H9 (cell line): ENCODE measurements around the gene SUSD2. TPM values are rescaled to one million over a fixed set of nuclear protein-coding genes. Genes with fewer than 3 reads are reported as not detected.

Experiments used
- DNase-seq: peaks from one replicate; pipeline ENCODE4 v3.0.0-alpha.2; 2017
- H2AFZ ChIP-seq: one replicate; pipeline ENCODE4 v1.6.1; 2013; ENCODE audit warnings: mild to moderate bottlenecking, low read length, control low read depth, moderate library complexity
- H2AK5ac ChIP-seq: 2 replicates; pipeline ENCODE4 v1.6.1; 2013; ENCODE audit warnings: low read length, control low read depth, mixed read lengths; ENCODE audit not compliant: insufficient read length
- H2BK120ac ChIP-seq: one replicate; pipeline ENCODE4 v1.6.1; 2013; ENCODE audit warnings: low read depth, mild to moderate bottlenecking, low read length, control low read depth, inconsistent platforms; ENCODE audit not compliant: poor library complexity, severe bottlenecking
- H2BK12ac ChIP-seq: 2 replicates; pipeline ENCODE4 v1.6.1; 2013; ENCODE audit warnings: low read length, control low read depth, mixed read lengths, low read depth; ENCODE audit not compliant: insufficient read length
- H2BK15ac ChIP-seq: 2 replicates; pipeline ENCODE4 v1.6.1; 2013; ENCODE audit warnings: low read depth, low read length, control low read depth
- H2BK20ac ChIP-seq: one replicate; pipeline ENCODE4 v1.6.1; 2013; ENCODE audit warnings: low read depth, mild to moderate bottlenecking, low read length, control low read depth, inconsistent platforms; ENCODE audit not compliant: poor library complexity, severe bottlenecking
- H2BK5ac ChIP-seq: 2 replicates; pipeline ENCODE4 v1.6.1; 2013; ENCODE audit warnings: low read length, control low read depth, mixed read lengths; ENCODE audit not compliant: insufficient read length
- H3K14ac ChIP-seq: 2 replicates; pipeline ENCODE4 v1.6.1; 2013; ENCODE audit warnings: low read length, control low read depth; ENCODE audit not compliant: insufficient read depth
- H3K18ac ChIP-seq: 2 replicates; pipeline ENCODE4 v1.6.1; 2013; ENCODE audit warnings: low read depth, mild to moderate bottlenecking, mixed read lengths, low read length, control low read depth; ENCODE audit not compliant: insufficient read length
- H3K23ac ChIP-seq: 2 replicates; pipeline ENCODE4 v1.6.1; 2013; ENCODE audit warnings: low read length, control low read depth, mixed read lengths, low read depth; ENCODE audit not compliant: insufficient read length
- H3K23me2 ChIP-seq: 2 replicates; pipeline ENCODE4 v1.6.1; 2013; ENCODE audit warnings: low read depth, mild to moderate bottlenecking, mixed read lengths, low read length, control low read depth; ENCODE audit not compliant: insufficient read length, poor library complexity, severe bottlenecking
- H3K27ac ChIP-seq: 2 replicates; pipeline ENCODE4 v1.5.1; 2013; ENCODE audit warnings: low read length, control low read depth, mixed read lengths, low read depth; ENCODE audit not compliant: insufficient read length
- H3K27me3 ChIP-seq: 2 replicates; pipeline ENCODE4 v1.6.1; 2013; ENCODE audit warnings: low read length, control low read depth, inconsistent platforms; ENCODE audit not compliant: insufficient read depth
- H3K4ac ChIP-seq: 2 replicates; pipeline ENCODE4 v1.6.1; 2013; ENCODE audit warnings: low read depth, mild to moderate bottlenecking, control low read depth, inconsistent platforms, low read length, moderate library complexity
- H3K4me1 ChIP-seq: 2 replicates; pipeline ENCODE4 v1.6.1; 2013; ENCODE audit warnings: low read length, control low read depth, inconsistent platforms; ENCODE audit not compliant: insufficient read depth
- H3K4me2 ChIP-seq: 2 replicates; pipeline ENCODE4 v1.6.1; 2013; ENCODE audit warnings: low read length, control low read depth, mixed read lengths; ENCODE audit not compliant: insufficient read length, insufficient read depth
- H3K56ac ChIP-seq: 2 replicates; pipeline ENCODE4 v1.6.1; 2013; ENCODE audit warnings: low read depth, mild to moderate bottlenecking, mixed read lengths, low read length, control low read depth; ENCODE audit not compliant: insufficient read length
- H3K79me1 ChIP-seq: 2 replicates; pipeline ENCODE4 v1.6.1; 2013; ENCODE audit warnings: low read depth, mild to moderate bottlenecking, moderate library complexity, low read length, control low read depth, inconsistent platforms; ENCODE audit not compliant: insufficient read depth, poor library complexity, severe bottlenecking
- H3K79me2 ChIP-seq: 2 replicates; pipeline ENCODE4 v1.6.1; 2013; ENCODE audit warnings: low read length, control low read depth, inconsistent platforms; ENCODE audit not compliant: insufficient read depth
- H3K9ac ChIP-seq: 2 replicates; pipeline ENCODE4 v1.6.1; 2013; ENCODE audit warnings: low read length, control low read depth, mixed read lengths; ENCODE audit not compliant: insufficient read length; ENCODE audit errors: extremely low read depth
- H3K9me3 ChIP-seq: one replicate; pipeline ENCODE4 v1.6.1; 2013; ENCODE audit warnings: low read depth, low read length, inconsistent platforms; ENCODE audit not compliant: control insufficient read depth
- H3T11ph ChIP-seq: one replicate; pipeline ENCODE4 v1.6.1; 2013; ENCODE audit warnings: mild to moderate bottlenecking, low read length, control low read depth, inconsistent platforms
- H4K20me1 ChIP-seq: one replicate; pipeline ENCODE4 v1.6.1; 2013; ENCODE audit not compliant: control insufficient read depth, insufficient read length, insufficient read depth
- H4K5ac ChIP-seq: 2 replicates; pipeline ENCODE4 v1.6.1; 2013; ENCODE audit warnings: low read depth, mild to moderate bottlenecking, mixed read lengths, low read length, control low read depth; ENCODE audit not compliant: insufficient read length
- H4K8ac ChIP-seq: replicated peaks from 2 replicates; pipeline ENCODE4 v1.6.1; 2013; ENCODE audit warnings: low read length, control low read depth, mixed read lengths, low read depth; ENCODE audit not compliant: insufficient read length
- H4K91ac ChIP-seq: 2 replicates; pipeline ENCODE4 v1.6.1; 2013; ENCODE audit warnings: low read depth, mild to moderate bottlenecking, moderate library complexity, mixed read lengths, low read length, control low read depth; ENCODE audit not compliant: insufficient read length
- H3K27ac Mint-ChIP-seq, 3 experiments: 2 replicates in 2 of 3; 3 replicates in 1 of 3; pipeline ENCODE4 v1.8.0; 2020 to 2021; ENCODE audit warnings: mixed read lengths in 3 of 3, mild to moderate bottlenecking in 1 of 3, moderate library complexity in 1 of 3
- H3K27me3 Mint-ChIP-seq: 2 replicates; pipeline ENCODE4 v1.8.0; 2021; ENCODE audit warnings: low read depth, mild to moderate bottlenecking, moderate library complexity, mixed read lengths
- H3K36me3 Mint-ChIP-seq, 3 experiments: 2 replicates in 2 of 3; 3 replicates in 1 of 3; pipeline ENCODE4 v1.8.0; 2020 to 2021; ENCODE audit warnings: low read depth in 3 of 3, mixed read lengths in 3 of 3; ENCODE audit not compliant: insufficient read depth in 1 of 3
- H3K4me1 Mint-ChIP-seq, 2 experiments: 2 replicates each; pipeline ENCODE4 v1.8.0; 2020; ENCODE audit warnings: mixed read lengths in 2 of 2
- H3K4me3 Mint-ChIP-seq, 2 experiments: 2 replicates in 1 of 2; 3 replicates in 1 of 2; pipeline ENCODE4 v1.8.0; 2020 to 2021; ENCODE audit warnings: mild to moderate bottlenecking in 2 of 2, mixed read lengths in 2 of 2, moderate library complexity in 1 of 2
- H3K9me3 Mint-ChIP-seq, 2 experiments: 2 replicates in 1 of 2; 3 replicates in 1 of 2; pipeline ENCODE4 v1.8.0; 2020; ENCODE audit warnings: mild to moderate bottlenecking in 2 of 2, mixed read lengths in 2 of 2, moderate library complexity in 1 of 2
- CTCF ChIP-seq: fragments of 200-600 bp; sonication (generic); conservative IDR thresholded peaks from 3 replicates; pipeline ENCODE4 v1.8.0; 2021; ENCODE audit warnings: antibody characterized with exemption, mild to moderate bottlenecking
- WGBS: extraction: QIAGEN DNeasy Blood & Tissue Kit; methylation state at CpG from one replicate; pipeline ENCODE4 v1.1.7; 2013; ENCODE audit warnings: missing lambda C conversion rate, low lambda C conversion rate, mixed read lengths; ENCODE audit not compliant: insufficient read length; ENCODE audit errors: extremely low coverage; 5-methylcytosine and 5-hydroxymethylcytosine counted together
- total RNA-seq: library from RNA; stranded (reverse); gene quantifications from 2 replicates; pipeline ENCODE4 v1.2.1, GENCODE V29; 2021

SUSD2 gene
- total RNA-seq, 1 experiment from 2014 or later: 4.2 TPM

GRCh38 chr22:24186352-24186740 lies 5.1 kb downstream of the SUSD2 start:
- H3K4me3 Mint-ChIP-seq: no peak overlapping the region
- H3K23ac ChIP-seq: no peak overlapping the region
- H3K79me1 ChIP-seq: no peaks in the 10 kb centered on the region
- H2BK120ac ChIP-seq: no peak overlapping the region
- H2AK5ac ChIP-seq: no peak overlapping the region
- H2BK15ac ChIP-seq: no peak overlapping the region
- no peaks in the 10 kb centered on the region for H3K23me2 ChIP-seq
- H2BK20ac ChIP-seq: no peak overlapping the region
- no peak overlapping the region for H3T11ph ChIP-seq
- H3K4me1 ChIP-seq: no peaks in the 10 kb centered on the region
- no peak overlapping the region for H2BK5ac ChIP-seq
- no peak overlapping the region for H3K27ac ChIP-seq
- H3K4me2 ChIP-seq: no peak overlapping the region
- H3K36me3 Mint-ChIP-seq: no peaks in the 10 kb centered on the region
- H3K27ac Mint-ChIP-seq: no peak overlapping the region
- no peak overlapping the region for H3K9ac ChIP-seq
- no peak overlapping the region for H3K14ac ChIP-seq
- H3K18ac ChIP-seq: no peak overlapping the region
- no peak overlapping the region for H4K5ac ChIP-seq
- no peak overlapping the region for H4K91ac ChIP-seq
- H3K79me2 ChIP-seq: no peaks in the 10 kb centered on the region
- H3K9me3 Mint-ChIP-seq: no peaks in the 10 kb centered on the region
- no peak overlapping the region for H3K56ac ChIP-seq
- H3K9me3 ChIP-seq: no peaks in the 10 kb centered on the region
- H3K27me3 ChIP-seq: no peaks in the 10 kb centered on the region
- no peak overlapping the region for H2AFZ ChIP-seq
- no peak for TF ChIP-seq CTCF
- no peak overlapping the region for H2BK12ac ChIP-seq
- no peaks in the 10 kb centered on the region; the same call in 1 of the 2 replicates for H3K27me3 Mint-ChIP-seq
- H3K4me1 Mint-ChIP-seq: peaks cover 10 to 23% of the 10 kb centered on the region in 2 experiments
- WGBS: no CpG with 5 or more reads among the region's 15 CpGs
- no peak for DNase-seq
- no peak overlapping the region for H4K8ac ChIP-seq
- H3K4ac ChIP-seq: no peak overlapping the region
- H4K20me1 ChIP-seq: no peaks in the 10 kb centered on the region
